GM13976 (cell line): ENCODE measurements around the gene GNA14.
"Not testable (repeated sequence)": the region's sequence is repeated elsewhere in the genome, so short reads cannot be mapped to it uniquely, and the experiment has no call there.

Source experiments
- DNase-seq: peaks from one replicate; pipeline ENCODE4 v3.0.0; 2012; ENCODE audit warnings: low spot score
- CTCF ChIP-seq: IDR thresholded peaks from 2 replicates; pipeline ENCODE4 v1.5.1; 2012; ENCODE audit warnings: borderline replicate concordance, mild to moderate bottlenecking; ENCODE audit not compliant: insufficient read depth; ENCODE audit errors: extremely low read depth, missing control alignments, control extremely low read depth
- in situ Hi-C: fragments of 300-500 bp; cut with MboI; formaldehyde crosslinking; loops from one replicate; pipeline ENCODE4 v1.12.0; 2022; ENCODE audit warnings: low sequenced_read_pairs, mixed read lengths, inconsistent platforms; ENCODE audit not compliant: unreplicated experiment

The GNA14 gene

GRCh38 chr9:77418226-77418625 is 229.9 kb downstream of the GNA14 start:
- no peak for TF ChIP-seq CTCF
- in situ Hi-C loops = no loop called here
- DNase-seq = no peak

DNA sequence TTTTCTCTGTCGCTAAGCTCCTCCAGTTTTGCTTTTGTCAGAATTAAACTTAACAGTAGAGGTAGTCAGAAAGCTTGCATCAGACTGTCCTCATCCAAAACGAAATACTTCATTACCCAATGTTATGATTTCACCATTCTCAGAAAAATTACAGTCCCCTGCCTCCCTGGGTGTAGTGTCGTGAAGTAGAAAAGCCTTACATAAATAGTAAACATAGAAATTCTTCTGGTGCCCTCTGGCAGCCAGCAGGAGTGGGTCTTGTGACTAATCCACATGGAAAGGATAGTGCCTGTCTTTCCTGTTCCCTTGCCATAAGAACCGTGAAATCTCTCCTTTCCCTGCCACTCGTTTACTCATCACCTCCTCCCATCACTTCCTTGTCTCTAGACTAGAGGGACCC is 230.6 kb downstream of the GNA14 start:
- in situ Hi-C loops = no loop called here
- TF ChIP-seq CTCF = no peak
- no peak for DNase-seq

DNA sequence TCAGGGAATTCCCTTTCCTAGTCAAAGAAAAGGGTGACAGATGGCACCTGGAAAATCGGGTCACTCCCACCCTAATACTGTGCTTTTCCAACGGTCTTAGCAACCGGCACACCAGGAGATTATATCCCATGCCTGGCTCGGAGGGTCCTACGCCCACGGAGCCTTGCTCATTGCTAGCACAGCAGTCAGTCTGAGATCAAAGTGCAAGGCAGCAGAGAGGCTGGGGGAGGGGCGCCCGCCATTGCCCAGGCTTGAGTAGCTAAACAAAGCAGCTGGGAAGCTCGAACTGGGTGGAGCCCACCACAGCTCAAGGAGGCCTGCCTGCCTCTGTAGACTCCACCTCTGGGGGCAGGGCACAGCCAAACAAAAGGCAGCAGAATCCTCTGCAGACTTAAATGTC is 239.6 kb downstream of the GNA14 start:
- DNase-seq, in situ Hi-C loops: not testable (repeated sequence)

DNA sequence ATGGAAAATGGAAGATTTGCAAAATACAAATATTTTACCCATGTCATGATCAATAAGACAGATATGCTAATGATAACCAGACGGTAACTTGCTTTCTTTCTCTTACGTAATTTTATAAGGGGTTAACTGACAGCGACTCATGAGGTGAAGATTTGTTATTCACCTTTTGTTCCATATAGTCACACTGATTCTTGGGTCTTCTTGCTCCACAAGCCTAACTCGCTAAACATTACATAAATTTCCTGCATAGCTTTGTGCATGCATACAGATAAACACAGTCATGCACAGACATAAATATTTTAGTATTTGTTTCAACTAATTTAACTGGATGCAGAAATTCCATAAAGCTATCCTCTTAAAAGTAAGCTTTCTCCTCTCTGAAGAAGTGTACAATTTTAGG is 244.9 kb downstream of the GNA14 start:
- DNase-seq = no peak
- TF ChIP-seq CTCF = no peak
- in situ Hi-C loops = no loop called here

DNA sequence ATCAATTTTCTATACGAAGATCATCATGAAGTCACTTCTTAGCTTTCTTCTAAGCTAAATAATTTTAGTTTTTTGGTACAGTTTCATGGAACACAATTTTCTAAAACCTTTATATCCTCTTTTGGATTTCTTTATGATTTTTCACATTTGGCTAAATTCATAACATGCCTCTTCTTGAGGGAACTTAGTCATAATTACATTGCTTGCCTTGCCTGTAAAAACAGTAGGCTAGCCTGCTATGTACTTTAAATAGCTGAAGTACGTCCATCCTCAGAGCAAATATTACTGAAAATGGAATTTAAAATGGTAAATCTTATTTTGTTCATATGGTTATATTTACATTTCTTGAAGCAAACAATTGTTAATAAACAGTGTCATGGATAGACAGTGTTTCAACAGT is 245.8 kb downstream of the GNA14 start:
- in situ Hi-C loops = no loop called here
- TF ChIP-seq CTCF = no peak
- DNase-seq = no peak

DNA sequence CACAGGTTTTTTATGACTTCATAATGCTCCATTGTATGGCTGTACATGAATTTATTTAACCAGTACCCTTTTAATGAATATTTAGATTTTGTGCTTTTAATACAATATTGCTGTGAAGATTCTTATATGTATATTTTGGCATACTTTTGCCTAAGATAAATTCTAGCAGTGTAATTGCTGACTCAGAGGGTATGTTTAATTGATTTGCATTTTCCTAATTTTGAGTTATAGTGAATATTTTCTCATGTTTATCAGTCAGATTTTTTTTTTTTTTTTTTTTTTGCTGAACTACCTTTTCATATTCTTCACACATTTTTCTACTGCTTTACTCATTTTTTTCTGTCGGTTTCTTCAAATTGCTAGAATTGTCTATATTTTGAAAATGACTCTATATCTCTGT is 248.2 kb downstream of the GNA14 start:
- no peak for TF ChIP-seq CTCF
- in situ Hi-C loops = no loop called here
- DNase-seq = no peak

DNA sequence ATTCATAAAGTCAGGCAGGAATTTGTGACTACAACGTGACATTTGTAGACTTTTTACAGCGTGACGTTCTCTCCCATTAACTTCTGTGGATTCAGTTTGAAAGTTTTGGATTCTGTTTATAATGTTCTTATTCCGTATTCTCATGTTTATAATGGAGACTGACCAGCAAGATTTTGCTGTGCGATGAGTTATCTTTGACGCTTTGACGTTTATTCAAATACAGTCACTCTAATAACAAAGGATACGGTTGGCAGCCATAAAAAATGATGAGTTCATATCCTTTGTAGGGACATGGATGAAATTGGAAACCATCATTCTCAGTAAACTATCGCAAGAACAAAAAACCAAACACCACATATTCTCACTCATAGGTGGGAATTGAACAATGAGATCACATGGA is 249.5 kb downstream of the GNA14 start:
- in situ Hi-C loops, DNase-seq: not testable (repeated sequence)

DNA sequence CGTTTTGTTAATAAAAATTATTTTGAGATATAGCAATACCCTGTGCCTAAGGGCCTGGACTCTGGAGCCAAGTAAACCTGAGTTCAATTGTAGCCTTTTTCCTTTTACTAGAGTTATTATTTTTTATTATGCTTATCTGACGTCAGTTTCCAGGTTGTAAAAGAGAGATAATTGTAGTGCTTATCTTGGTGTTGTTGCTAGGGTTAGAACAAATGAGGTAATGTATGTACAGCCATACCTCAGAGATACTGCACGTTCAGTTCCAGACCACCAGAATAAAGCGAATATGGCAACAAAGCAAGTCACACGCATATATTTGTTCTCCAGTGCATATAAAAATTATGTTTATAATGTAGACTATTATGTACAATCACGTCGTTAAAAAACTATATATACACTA is 255.8 kb downstream of the GNA14 start:
- in situ Hi-C loops = no loop called here
- no peak for DNase-seq
- no peak for TF ChIP-seq CTCF
